Osteoblast (primary cell): ENCODE data around the gene TENT5C. TPM values are rescaled to one million over a fixed set of nuclear protein-coding genes. Genes with fewer than 3 reads are reported as not detected.

Source experiments
- DNase-seq: peaks from one replicate; pipeline ENCODE4 v3.0.0; 2011; ENCODE audit warnings: low spot score, mixed read lengths; ENCODE audit not compliant: insufficient read length; ENCODE audit errors: missing footprints
- H2AFZ ChIP-seq: 2 replicates; pipeline ENCODE4 v1.6.0; 2011; ENCODE audit warnings: mild to moderate bottlenecking, low read length
- H3K27ac ChIP-seq: 2 replicates; pipeline ENCODE4 v1.5.1; 2011; ENCODE audit warnings: mild to moderate bottlenecking, low read depth, low read length, moderate library complexity
- H3K27me3 ChIP-seq: 2 replicates; pipeline ENCODE4 v1.6.0; 2012; ENCODE audit warnings: mild to moderate bottlenecking, control low read depth, inconsistent platforms, low read length, moderate library complexity; ENCODE audit not compliant: insufficient read depth
- H3K36me3 ChIP-seq: 2 replicates; pipeline ENCODE4 v1.5.1; 2011; ENCODE audit warnings: mild to moderate bottlenecking, low read length, control low read depth, moderate library complexity; ENCODE audit not compliant: insufficient read depth
- H3K4me1 ChIP-seq: 2 replicates; pipeline ENCODE4 v1.5.1; 2011; ENCODE audit warnings: mild to moderate bottlenecking, low read length, control low read depth, moderate library complexity; ENCODE audit not compliant: insufficient read depth
- H3K4me2 ChIP-seq: 2 replicates; pipeline ENCODE4 v1.6.0; 2011; ENCODE audit warnings: mild to moderate bottlenecking, low read length; ENCODE audit not compliant: insufficient read depth
- H3K4me3 ChIP-seq: fragments of 200-600 bp; sonication (generic); 3 replicates; pipeline ENCODE4 v1.5.1; 2012; ENCODE audit warnings: mild to moderate bottlenecking, low read length, inconsistent platforms; ENCODE audit not compliant: insufficient read depth
- H3K79me2 ChIP-seq: 2 replicates; pipeline ENCODE4 v1.6.0; 2012; ENCODE audit warnings: mild to moderate bottlenecking, low read length, control low read depth, inconsistent platforms; ENCODE audit not compliant: insufficient read depth
- H3K9me3 ChIP-seq: 2 replicates; pipeline ENCODE4 v1.5.1; 2011; ENCODE audit warnings: low read depth, low read length, control low read depth
- H4K20me1 ChIP-seq: 2 replicates; pipeline ENCODE4 v1.6.0; 2012; ENCODE audit warnings: mild to moderate bottlenecking, low read length, control low read depth; ENCODE audit not compliant: insufficient read depth
- total RNA-seq: library from RNA; depleted of rRNA; stranded (reverse); fragments of >200 nt; gene quantifications from 2 replicates; pipeline ENCODE4 v1.2.3, GENCODE V29; 2012
- TF ChIP-seq, protein P1 (sequence below): IDR thresholded peaks from 2 replicates; pipeline ENCODE4 v1.5.1; 2011; ENCODE audit warnings: mild to moderate bottlenecking, low read depth, low read length, moderate library complexity; ENCODE audit errors: extremely low read depth

TENT5C gene
- total RNA-seq, 1 donor, result 0.36 TPM

DNA sequence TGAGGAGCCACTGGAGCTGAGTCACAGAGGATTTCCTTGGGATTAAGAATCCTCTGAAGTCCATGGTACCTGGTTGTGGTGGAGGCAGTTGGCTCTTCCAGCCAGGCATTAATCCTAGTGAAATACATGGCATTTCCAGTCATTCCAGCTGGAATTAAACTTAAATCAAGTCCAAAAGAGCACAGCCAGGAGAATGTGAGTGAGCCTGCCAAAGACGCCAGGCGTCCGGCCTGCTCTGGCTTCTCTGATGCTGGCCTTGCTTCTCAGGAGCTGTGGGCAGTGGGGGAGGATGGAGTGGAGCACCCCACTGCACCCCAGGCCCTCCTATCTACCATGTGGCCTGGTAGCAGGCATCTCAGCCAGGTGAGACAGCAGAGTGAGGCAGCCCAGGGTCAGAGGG lies 23.4 kb upstream of the TENT5C start:
- H3K4me1 ChIP-seq, result no peaks in the 10 kb centered on the region
- no peaks in the 10 kb centered on the region for H4K20me1 ChIP-seq
- no peak overlapping the region for H3K4me3 ChIP-seq
- TF ChIP-seq, protein P1, sequence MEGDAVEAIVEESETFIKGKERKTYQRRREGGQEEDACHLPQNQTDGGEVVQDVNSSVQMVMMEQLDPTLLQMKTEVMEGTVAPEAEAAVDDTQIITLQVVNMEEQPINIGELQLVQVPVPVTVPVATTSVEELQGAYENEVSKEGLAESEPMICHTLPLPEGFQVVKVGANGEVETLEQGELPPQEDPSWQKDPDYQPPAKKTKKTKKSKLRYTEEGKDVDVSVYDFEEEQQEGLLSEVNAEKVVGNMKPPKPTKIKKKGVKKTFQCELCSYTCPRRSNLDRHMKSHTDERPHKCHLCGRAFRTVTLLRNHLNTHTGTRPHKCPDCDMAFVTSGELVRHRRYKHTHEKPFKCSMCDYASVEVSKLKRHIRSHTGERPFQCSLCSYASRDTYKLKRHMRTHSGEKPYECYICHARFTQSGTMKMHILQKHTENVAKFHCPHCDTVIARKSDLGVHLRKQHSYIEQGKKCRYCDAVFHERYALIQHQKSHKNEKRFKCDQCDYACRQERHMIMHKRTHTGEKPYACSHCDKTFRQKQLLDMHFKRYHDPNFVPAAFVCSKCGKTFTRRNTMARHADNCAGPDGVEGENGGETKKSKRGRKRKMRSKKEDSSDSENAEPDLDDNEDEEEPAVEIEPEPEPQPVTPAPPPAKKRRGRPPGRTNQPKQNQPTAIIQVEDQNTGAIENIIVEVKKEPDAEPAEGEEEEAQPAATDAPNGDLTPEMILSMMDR, result no peak
- DNase-seq, result peak; percentile 31
- H3K36me3 ChIP-seq, result no peaks in the 10 kb centered on the region
- H3K79me2 ChIP-seq, result no peaks in the 10 kb centered on the region
- H3K27ac ChIP-seq, result no peak overlapping the region
- H3K4me2 ChIP-seq, result no peak overlapping the region
- no peaks in the 10 kb centered on the region for H3K9me3 ChIP-seq
- no peak overlapping the region for H2AFZ ChIP-seq
- H3K27me3 ChIP-seq, result peaks cover 2% of the 10 kb centered on the region

DNA sequence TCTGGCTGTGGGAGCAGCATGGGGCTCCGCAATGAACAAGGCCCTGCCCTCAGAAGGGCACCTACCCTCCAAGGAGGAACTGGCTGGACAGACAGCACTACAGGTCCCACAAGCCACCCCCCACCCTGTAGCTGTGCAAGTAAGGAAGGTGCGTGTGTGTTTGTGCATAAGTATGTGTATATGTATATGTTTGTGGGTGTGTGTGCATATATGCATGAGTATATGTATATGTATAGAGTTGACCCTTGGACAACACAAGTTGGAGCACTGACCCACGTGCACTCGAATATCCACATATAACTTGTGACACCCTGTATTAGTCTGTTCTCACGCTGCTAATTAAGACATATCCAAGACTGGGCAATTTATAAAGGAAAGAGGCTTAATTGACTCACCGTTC lies 22.6 kb upstream of the TENT5C start:
- no peaks in the 10 kb centered on the region for H3K36me3 ChIP-seq
- H4K20me1 ChIP-seq, result no peaks in the 10 kb centered on the region

GRCh38 chr1:117584181-117584580 lies 21.7 kb upstream of the TENT5C start:
- H3K27ac ChIP-seq, result no peak overlapping the region
- H3K4me1 ChIP-seq, result no peaks in the 10 kb centered on the region
- TF ChIP-seq, protein P1, result no peak
- H3K79me2 ChIP-seq, result no peaks in the 10 kb centered on the region
- no peaks in the 10 kb centered on the region for H3K9me3 ChIP-seq
- no peaks in the 10 kb centered on the region for H4K20me1 ChIP-seq
- H3K27me3 ChIP-seq, result peaks cover 3% of the 10 kb centered on the region
- no peak overlapping the region for H3K4me2 ChIP-seq
- no peak overlapping the region for H3K4me3 ChIP-seq
- H2AFZ ChIP-seq, result no peak overlapping the region
- H3K36me3 ChIP-seq, result no peaks in the 10 kb centered on the region
- DNase-seq, result no peak

More for the DNA sequence above, 22.6 kb upstream of the TENT5C start:
- no peak for DNase-seq
- Histone ChIP-seq H3K4me1 (no peaks in the 10 kb centered on the region), H3K79me2 (no peaks in the 10 kb centered on the region), H3K9me3 (no peaks in the 10 kb centered on the region), H3K27me3 (peaks cover 3% of the 10 kb centered on the region), H3K4me3 (no peak overlapping the region), H2AFZ (no peak overlapping the region), H3K4me2 (no peak overlapping the region), H3K27ac (no peak overlapping the region)
- TF ChIP-seq, protein P1, result no peak

DNA sequence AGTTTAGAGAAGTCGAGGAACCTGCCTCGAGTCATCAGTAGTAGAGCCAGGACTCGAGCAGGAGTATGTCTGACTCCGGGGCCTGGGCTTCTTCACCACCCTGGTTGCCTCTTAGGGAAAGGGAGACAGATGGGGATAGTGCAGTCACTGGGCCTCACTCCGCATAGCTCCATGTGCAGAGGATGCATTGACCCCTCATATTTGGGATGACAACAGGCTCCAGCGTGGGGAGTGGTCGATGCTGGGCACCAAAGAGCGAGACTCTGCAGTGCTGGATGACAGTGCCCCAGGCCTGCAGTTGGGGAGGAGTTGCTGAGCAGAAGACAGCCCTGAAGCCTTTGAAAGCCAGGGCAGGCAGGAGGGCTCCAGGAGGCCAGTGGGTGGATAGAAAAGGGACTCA lies 20.8 kb upstream of the TENT5C start:
- TF ChIP-seq, protein P1, result no peak

More for the DNA sequence above, 20.8 kb upstream of the TENT5C start:
- Histone ChIP-seq H3K9me3 (no peaks in the 10 kb centered on the region), H3K79me2 (no peaks in the 10 kb centered on the region), H3K27ac (no peak overlapping the region), H3K4me1 (no peaks in the 10 kb centered on the region), H3K4me3 (no peak overlapping the region), H2AFZ (no peak overlapping the region), H3K36me3 (no peaks in the 10 kb centered on the region), H4K20me1 (no peaks in the 10 kb centered on the region), H3K27me3 (peaks cover 3% of the 10 kb centered on the region), H3K4me2 (no peak overlapping the region)
- DNase-seq, result no peak
